Ishikawa (cell line): ENCODE data around the gene SERINC3.

Experiments used
- CEBPB ChIP-seq: IDR thresholded peaks from 2 replicates; pipeline ENCODE4 v1.6.1; 2012
- CREB1 ChIP-seq: IDR thresholded peaks from 2 replicates; pipeline ENCODE4 v1.6.1; 2012; ENCODE audit warnings: low read depth
- EGR1 ChIP-seq: IDR thresholded peaks from 2 replicates; pipeline ENCODE4 v1.6.1; 2012
- EP300 ChIP-seq: IDR thresholded peaks from 2 replicates; pipeline ENCODE4 v1.6.1; 2012; ENCODE audit warnings: borderline replicate concordance
- FOXM1 ChIP-seq: IDR thresholded peaks from 2 replicates; pipeline ENCODE4 v1.6.1; 2012; ENCODE audit warnings: low read depth, borderline replicate concordance
- NFIC ChIP-seq: IDR thresholded peaks from 2 replicates; pipeline ENCODE4 v1.6.1; 2012
- RAD21 ChIP-seq: IDR thresholded peaks from 2 replicates; pipeline ENCODE4 v1.6.1; 2012; ENCODE audit warnings: low read depth
- TAF1 ChIP-seq: IDR thresholded peaks from 2 replicates; pipeline ENCODE4 v1.6.1; 2012; ENCODE audit warnings: low read depth, mild to moderate bottlenecking
- TCF12 ChIP-seq: IDR thresholded peaks from 2 replicates; pipeline ENCODE4 v1.6.1; 2012; ENCODE audit warnings: low read depth
- TEAD4 ChIP-seq: IDR thresholded peaks from 2 replicates; pipeline ENCODE4 v1.6.1; 2012
- USF1 ChIP-seq: IDR thresholded peaks from 2 replicates; pipeline ENCODE4 v1.6.1; 2012
- YY1 ChIP-seq: IDR thresholded peaks from 2 replicates; pipeline ENCODE4 v1.6.1; 2012; ENCODE audit warnings: low read depth
- ZBTB7A ChIP-seq: IDR thresholded peaks from 2 replicates; pipeline ENCODE4 v1.6.1; 2012; ENCODE audit warnings: low read depth
- TF ChIP-seq, protein P1 (sequence below): IDR thresholded peaks from 2 replicates; pipeline ENCODE4 v1.6.1; 2012; ENCODE audit warnings: low read depth, mild to moderate bottlenecking
- TF ChIP-seq, protein P2 (sequence below): IDR thresholded peaks from 2 replicates; pipeline ENCODE4 v1.6.1; 2012

Gene SERINC3

DNA sequence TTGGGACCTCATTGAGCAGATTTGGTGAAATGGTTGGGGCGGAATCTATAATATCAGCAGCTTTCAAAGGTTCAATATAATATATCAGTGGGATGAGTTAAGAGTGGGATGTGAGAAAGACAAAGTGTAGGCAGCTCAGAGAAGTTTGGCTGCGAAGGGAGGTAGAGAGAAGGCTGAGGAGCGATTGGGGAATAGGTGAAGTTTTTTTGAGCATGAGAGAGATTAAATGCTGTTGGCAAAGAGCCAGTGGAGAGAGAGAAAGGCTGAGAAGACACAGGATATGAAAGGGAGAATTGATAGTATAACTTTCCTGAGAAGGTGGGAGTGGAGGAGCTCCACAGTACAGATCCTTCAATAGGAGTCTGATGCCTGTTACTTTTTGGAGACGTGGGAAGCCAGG lies 12.1 kb upstream of the SERINC3 start:
- no peak for TF ChIP-seq TEAD4
- no peak for TF ChIP-seq CREB1
- TF ChIP-seq USF1 = no peak
- TF ChIP-seq ZBTB7A = no peak
- TF ChIP-seq CEBPB = no peak
- no peak for TF ChIP-seq EP300
- no peak for TF ChIP-seq EGR1

DNA sequence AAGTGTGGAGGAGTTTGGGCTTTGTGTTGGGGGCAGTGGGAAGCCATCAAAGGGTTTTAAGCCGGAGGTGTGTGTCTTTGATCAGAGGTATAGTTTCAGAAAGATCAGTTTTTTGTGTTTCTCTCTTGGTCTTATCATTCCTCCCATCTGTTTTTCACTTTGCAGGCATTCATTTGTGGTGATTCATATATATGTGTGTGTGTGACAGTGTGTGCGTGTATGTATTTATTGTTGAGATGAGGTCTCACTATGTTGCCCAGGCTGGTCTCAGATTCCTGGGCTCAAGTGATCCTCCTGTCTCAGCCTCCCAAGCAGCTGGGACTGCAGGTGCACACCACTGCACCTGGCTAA lies 11.1 kb upstream of the SERINC3 start:
- TF ChIP-seq, protein P1, sequence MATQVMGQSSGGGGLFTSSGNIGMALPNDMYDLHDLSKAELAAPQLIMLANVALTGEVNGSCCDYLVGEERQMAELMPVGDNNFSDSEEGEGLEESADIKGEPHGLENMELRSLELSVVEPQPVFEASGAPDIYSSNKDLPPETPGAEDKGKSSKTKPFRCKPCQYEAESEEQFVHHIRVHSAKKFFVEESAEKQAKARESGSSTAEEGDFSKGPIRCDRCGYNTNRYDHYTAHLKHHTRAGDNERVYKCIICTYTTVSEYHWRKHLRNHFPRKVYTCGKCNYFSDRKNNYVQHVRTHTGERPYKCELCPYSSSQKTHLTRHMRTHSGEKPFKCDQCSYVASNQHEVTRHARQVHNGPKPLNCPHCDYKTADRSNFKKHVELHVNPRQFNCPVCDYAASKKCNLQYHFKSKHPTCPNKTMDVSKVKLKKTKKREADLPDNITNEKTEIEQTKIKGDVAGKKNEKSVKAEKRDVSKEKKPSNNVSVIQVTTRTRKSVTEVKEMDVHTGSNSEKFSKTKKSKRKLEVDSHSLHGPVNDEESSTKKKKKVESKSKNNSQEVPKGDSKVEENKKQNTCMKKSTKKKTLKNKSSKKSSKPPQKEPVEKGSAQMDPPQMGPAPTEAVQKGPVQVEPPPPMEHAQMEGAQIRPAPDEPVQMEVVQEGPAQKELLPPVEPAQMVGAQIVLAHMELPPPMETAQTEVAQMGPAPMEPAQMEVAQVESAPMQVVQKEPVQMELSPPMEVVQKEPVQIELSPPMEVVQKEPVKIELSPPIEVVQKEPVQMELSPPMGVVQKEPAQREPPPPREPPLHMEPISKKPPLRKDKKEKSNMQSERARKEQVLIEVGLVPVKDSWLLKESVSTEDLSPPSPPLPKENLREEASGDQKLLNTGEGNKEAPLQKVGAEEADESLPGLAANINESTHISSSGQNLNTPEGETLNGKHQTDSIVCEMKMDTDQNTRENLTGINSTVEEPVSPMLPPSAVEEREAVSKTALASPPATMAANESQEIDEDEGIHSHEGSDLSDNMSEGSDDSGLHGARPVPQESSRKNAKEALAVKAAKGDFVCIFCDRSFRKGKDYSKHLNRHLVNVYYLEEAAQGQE = no peak
- TF ChIP-seq TEAD4 (no peak), ZBTB7A (no peak), FOXM1 (no peak), USF1 (no peak)

DNA sequence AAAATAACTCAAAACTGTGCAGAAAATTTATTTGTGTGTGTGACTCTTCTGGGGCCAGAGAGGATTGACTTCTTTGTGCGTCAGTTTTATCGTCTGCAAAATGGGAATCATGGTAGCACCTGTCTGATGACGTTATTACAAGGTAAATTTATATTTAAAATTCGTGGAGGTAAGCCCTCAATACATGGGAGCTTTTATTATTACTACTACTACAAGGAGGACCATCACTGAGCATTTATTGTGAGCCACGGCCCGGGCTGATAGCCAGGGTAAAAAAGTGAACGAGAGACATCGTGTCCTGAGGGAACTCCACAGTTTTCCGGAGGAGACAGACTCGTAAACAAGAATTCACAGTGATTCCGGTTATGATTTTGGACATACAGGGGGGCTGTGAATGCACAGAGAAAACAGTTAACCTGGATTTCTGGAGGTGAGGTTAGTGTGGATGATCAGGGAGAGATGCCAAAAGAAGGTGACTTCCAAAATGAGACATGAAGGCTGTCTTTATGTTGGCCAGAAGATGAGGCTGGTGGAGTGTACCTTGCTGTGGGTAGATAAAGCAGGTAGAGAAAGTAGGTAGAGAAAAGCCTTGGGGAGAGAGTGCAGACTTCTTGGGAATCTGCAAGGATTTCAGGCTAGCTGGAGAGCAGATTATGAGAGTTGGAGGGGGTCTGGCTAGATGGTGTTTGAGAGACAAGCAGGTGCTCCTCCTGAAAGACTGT lies 10.6 kb upstream of the SERINC3 start:
- TF ChIP-seq CREB1 (no peak), CEBPB (no peak), USF1 (no peak), ZBTB7A (no peak), EGR1 (no peak), TAF1 (no peak), EP300 (no peak), RAD21 (no peak), YY1 (no peak), TEAD4 (no peak), TCF12 (no peak), FOXM1 (no peak), NFIC (no peak)
- TF ChIP-seq, protein P1 = no peak
- TF ChIP-seq, protein P2, sequence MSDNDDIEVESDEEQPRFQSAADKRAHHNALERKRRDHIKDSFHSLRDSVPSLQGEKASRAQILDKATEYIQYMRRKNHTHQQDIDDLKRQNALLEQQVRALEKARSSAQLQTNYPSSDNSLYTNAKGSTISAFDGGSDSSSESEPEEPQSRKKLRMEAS = no peak

DNA sequence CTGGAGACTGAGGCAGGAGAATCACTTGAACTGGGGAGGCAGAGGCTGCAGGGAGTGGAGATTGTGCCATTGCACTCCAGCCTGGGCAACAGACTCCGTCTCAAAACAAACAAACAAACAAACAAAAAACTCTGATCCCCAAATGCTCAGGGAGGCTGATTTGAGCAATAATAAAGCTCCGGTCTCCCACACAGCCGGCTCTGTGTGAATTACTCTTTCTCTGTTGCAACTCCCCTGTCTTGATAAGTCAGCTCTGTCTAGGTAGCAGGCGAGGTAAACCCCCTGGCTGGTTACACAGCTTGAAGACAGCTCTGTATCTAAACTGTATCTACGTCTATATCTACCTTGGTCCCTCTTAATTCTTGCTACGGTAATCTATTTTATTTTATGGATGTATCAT lies 6.4 kb upstream of the SERINC3 start:
- TF ChIP-seq USF1 (no peak), FOXM1 (no peak), TAF1 (no peak)

GRCh38 chr20:44527716-44528199 lies 5.9 kb upstream of the SERINC3 start:
- TF ChIP-seq YY1 (no peak), CEBPB (no peak), TCF12 (no peak), TEAD4 (no peak), RAD21 (no peak), EGR1 (no peak), NFIC (no peak), EP300 (no peak), TAF1 (no peak), CREB1 (no peak), FOXM1 (no peak), USF1 (no peak), ZBTB7A (no peak)
- TF ChIP-seq, protein P1 = no peak
- TF ChIP-seq, protein P2 = no peak
